K562 (cell line): ENCODE data around the gene TMEM184A. TPM values are rescaled to one million over a fixed set of nuclear protein-coding genes. Genes with fewer than 3 reads are reported as not detected.

Source experiments
- ATAC-seq: fragments of 200-7000 bp; cut with Tn5 transposase; 3 replicates; pipeline ENCODE4 v1.9.1; 2020; ENCODE audit warnings: moderate library complexity
- BruUV-seq: library from RNA; stranded (reverse); fragments of 400-500 nt; replicated peaks from 2 replicates; lab custom pipeline; 2021; lab: Mats Ljungman, UMichigan
- CTCF ChIA-PET: fragments of 300-600 bp; formaldehyde crosslinking; extraction: SDS; loops from one replicate; lab custom pipeline; 2021; ENCODE audit warnings: low intra/inter-chr PET ratio; lab: Yijun Ruan, JAX
- POLR2A ChIA-PET: fragments of 300-600, 350-650 bp; sonication (Branson Sonifier 250); formaldehyde crosslinking; extraction: SDS; loops from one replicate; lab custom pipeline; 2021; ENCODE audit warnings: antibody characterized with exemption, inconsistent platforms; lab: Yijun Ruan, JAX
- DNase-seq, 4 experiments: peaks; one replicate each; pipeline versions ENCODE4 v3.0.0 to v3.0.0-alpha.2; 2011 to 2018; ENCODE audit warnings: low spot score in 3 of 4, mixed read lengths in 3 of 4; ENCODE audit errors: extremely low read depth in 1 of 4
- FAIRE-seq: peaks from 2 replicates; lab custom pipeline; 2011; peaks lifted over from hg19 to GRCh38; lab: Jason Lieb, UNC
- H2AFZ ChIP-seq: 2 replicates; pipeline ENCODE4 v1.6.0; 2011; ENCODE audit warnings: low read depth, low read length, control low read depth, inconsistent platforms
- H3K27ac ChIP-seq: fragments of 200-600 bp; 3 replicates; pipeline ENCODE4 v1.8.0; 2011; ENCODE audit warnings: low read depth, mild to moderate bottlenecking, control low read depth, inconsistent platforms, low read length, moderate library complexity, mixed read lengths; ENCODE audit errors: extremely low read depth
- H3K27me3 ChIP-seq, 2 experiments: fragments of 300-600 bp in 1 of 2; 2 replicates in 1 of 2; 3 replicates in 1 of 2; pipeline versions ENCODE4 v1.6.0 to v1.8.0; 2011; ENCODE audit warnings: inconsistent platforms in 2 of 2, low read length in 2 of 2, mild to moderate bottlenecking in 1 of 2, mixed read lengths in 1 of 2, moderate library complexity in 1 of 2; ENCODE audit not compliant: control insufficient read depth in 2 of 2, insufficient read depth in 2 of 2
- H3K36me3 ChIP-seq: fragments of 300-600 bp; 3 replicates; pipeline ENCODE4 v1.8.0; 2011; ENCODE audit warnings: mild to moderate bottlenecking, low read length, inconsistent platforms; ENCODE audit not compliant: control insufficient read depth, insufficient read depth
- H3K4me1 ChIP-seq, 2 experiments: fragments of 200-600 bp in 1 of 2; replicated peaks in 1 of 2; 2 replicates in 1 of 2; 3 replicates in 1 of 2; pipeline versions ENCODE4 v1.5.1 to v1.8.0; 2011; ENCODE audit warnings: inconsistent platforms in 2 of 2, low read length in 2 of 2, mild to moderate bottlenecking in 1 of 2, mixed read lengths in 1 of 2, moderate library complexity in 1 of 2; ENCODE audit not compliant: control insufficient read depth in 2 of 2, insufficient read depth in 2 of 2
- H3K4me2 ChIP-seq: 2 replicates; pipeline ENCODE4 v1.6.1; 2011; ENCODE audit warnings: low read length, control low read depth, inconsistent platforms, mixed read lengths; ENCODE audit not compliant: insufficient read depth
- H3K4me3 ChIP-seq: fragments of 200-600 bp; sonication (generic), shearing (Covaris generic); 2 replicates; pipeline ENCODE4 v1.5.1; 2016; ENCODE audit warnings: control low read depth, inconsistent platforms
- H3K79me2 ChIP-seq: fragments of 200-600 bp; 3 replicates; pipeline ENCODE4 v1.8.0; 2011; ENCODE audit warnings: low read length, inconsistent platforms; ENCODE audit not compliant: control insufficient read depth, insufficient read depth
- H3K9ac ChIP-seq, 2 experiments: 2 replicates each; pipeline versions ENCODE4 v1.6.0 to v1.6.1; 2011; ENCODE audit warnings: low read depth in 2 of 2, low read length in 2 of 2, control low read depth in 1 of 2, inconsistent platforms in 1 of 2, mild to moderate bottlenecking in 1 of 2, mixed read lengths in 1 of 2; ENCODE audit not compliant: insufficient read depth in 1 of 2
- H3K9me1 ChIP-seq: one replicate; pipeline ENCODE4 v1.6.0; 2011; ENCODE audit warnings: inconsistent platforms, mild to moderate bottlenecking, low read length, moderate library complexity; ENCODE audit not compliant: control insufficient read depth, insufficient read depth
- H3K9me3 ChIP-seq: replicated peaks from 2 replicates; pipeline ENCODE4 v1.5.1; 2011; ENCODE audit warnings: low read depth, low read length, inconsistent platforms; ENCODE audit not compliant: control insufficient read depth, insufficient read depth
- H4K20me1 ChIP-seq: replicated peaks from 2 replicates; pipeline ENCODE4 v1.6.1; 2011; ENCODE audit warnings: low read length, inconsistent platforms, mixed read lengths; ENCODE audit not compliant: control insufficient read depth, insufficient read depth
- DDX20 ChIP-seq: fragments of 450-650 bp; IDR thresholded peaks from 2 replicates; pipeline ENCODE4 v1.6.1; 2016; ENCODE audit warnings: missing genetic modification characterization, low read depth, mild to moderate bottlenecking, missing compliant biosample characterization, moderate library complexity
- FOXK2 ChIP-seq, 2 experiments: fragments of 450-650 bp; IDR thresholded peaks in 1 of 2; conservative IDR thresholded peaks in 1 of 2; 2 replicates each; pipeline ENCODE4 v1.6.1; 2016; ENCODE audit warnings: low read depth in 2 of 2, mild to moderate bottlenecking in 1 of 2
- NCOA6 ChIP-seq: fragments of 450-650 bp; IDR thresholded peaks from 2 replicates; pipeline ENCODE4 v1.6.1; 2017; ENCODE audit warnings: mild to moderate bottlenecking
- POLR2G ChIP-seq: fragments of 200-400 bp; formaldehyde crosslinking; IDR thresholded peaks from 2 replicates; pipeline ENCODE4 v1.6.1; 2017; ENCODE audit warnings: low read depth, mild to moderate bottlenecking, antibody characterized with exemption, low read length, moderate library complexity
- SREBF2 ChIP-seq: sonication (generic); formaldehyde crosslinking; IDR thresholded peaks from 2 replicates; pipeline ENCODE4 v1.4.0; 2020; ENCODE audit warnings: mild to moderate bottlenecking, missing genetic modification reagents
- SRSF7 ChIP-seq: fragments of 200-400 bp; formaldehyde crosslinking; optimal IDR thresholded peaks from 2 replicates; pipeline ENCODE3; 2017; ENCODE audit warnings: mild to moderate bottlenecking, low read depth, low read length
- USF1 ChIP-seq: sonication (generic); formaldehyde crosslinking; IDR thresholded peaks from 2 replicates; pipeline ENCODE4 v1.9.0; 2022; ENCODE audit warnings: mild to moderate bottlenecking, missing genetic modification reagents
- ZNF408 ChIP-seq: fragments of 250-450 bp; sonication (Bioruptor Pico); IDR thresholded peaks from 2 replicates; pipeline ENCODE4 v1.4.0; 2020; ENCODE audit warnings: low read depth, mild to moderate bottlenecking, moderate library complexity
- ZNF436 ChIP-seq: fragments of 250-450, 450-650 bp; sonication (Bioruptor Pico); formaldehyde crosslinking; IDR thresholded peaks from 2 replicates; pipeline ENCODE4 v1.7.0; 2020; ENCODE audit warnings: mild to moderate bottlenecking
- ZNF592 ChIP-seq: fragments of 450-650 bp; IDR thresholded peaks from 2 replicates; pipeline ENCODE4 v1.6.1; 2017; ENCODE audit warnings: antibody characterized with exemption, mild to moderate bottlenecking
- ZNF77 ChIP-seq: fragments of 250-450 bp; sonication (Bioruptor Pico); IDR thresholded peaks from 2 replicates; pipeline ENCODE4 v1.5.0; 2020
- WGBS: fragments of 100-300 bp; shearing (Covaris generic); methylation state at CpG from one replicate; pipeline ENCODE4 v1.1.6; 2016; ENCODE audit warnings: low coverage, mixed read lengths; ENCODE audit not compliant: insufficient coverage; ENCODE audit errors: missing lambda C conversion rate; 5-methylcytosine and 5-hydroxymethylcytosine counted together
- in situ Hi-C: fragments of 300-500 bp; cut with MboI; formaldehyde crosslinking; loops from 4 replicates; pipeline ENCODE4 v1.15.0; 2018; ENCODE audit warnings: inconsistent platforms, mixed read lengths
- intact Hi-C: fragments of 100-400 bp; cut with micrococcal nuclease; formaldehyde crosslinking; loops from 2 replicates; pipeline ENCODE4 v1.14.2; 2022
- polyA plus RNA-seq, 8 experiments: library from polyadenylated mRNA; depleted of rRNA in 4 of 8; stranded (reverse) in 5 of 8; unstranded in 3 of 8; fragments of >200 nt; fragmentation: Nextera tagmentation in 2 of 8; fragmentation: Illumina TruSeq in 1 of 8; extraction: Ambion mirVana in 2 of 8; extraction: Trizol in 1 of 8; gene quantifications; 2 replicates each; pipeline versions ENCODE4 v1.2.1 to v1.2.3, GENCODE V29; 2011 to 2014; ENCODE audit warnings: inconsistent platforms in 1 of 8, missing spikeins in 1 of 8
- total RNA-seq, 7 experiments: library from RNA; depleted of rRNA in 6 of 7; stranded (reverse); fragments of >200 nt in 6 of 7; fragmentation: Illumina TruSeq in 2 of 7; extraction: Trizol in 2 of 7; gene quantifications; 2 replicates each; pipeline versions ENCODE4 v1.2.1 to v1.2.3, GENCODE V29; 2011 to 2021; ENCODE audit warnings: low replicate concordance in 1 of 7

TMEM184A gene
- total and polyA plus RNA-seq, 9 of the 15 experiments (the other 6 are each of a cell fraction or from before 2014, with no cell fraction given): 0.10 to 0.18 (median 0.11) TPM; not detected in 6

GRCh38 chr7:1567896-1568510 is 12.0 kb upstream of the TMEM184A start:
- no peak overlapping the region; the same call in 1 of the 2 replicates for H3K4me3 ChIP-seq
- H3K9me1 ChIP-seq: no peaks in the 10 kb centered on the region
- no peaks in the 10 kb centered on the region for H3K9me3 ChIP-seq
- TF ChIP-seq FOXK2 (conservative IDR thresholded peaks at IDR 0.05 in 1 of 2, IDR thresholded peaks at IDR 0.05 in 1 of 2; ENCODE audit: low read depth in 2 of 2) (no peak), SREBF2 (CRISPR knock-in tag) (no peak), POLR2G (no peak), SRSF7 (no peak), USF1 (CRISPR knock-in tag) (no peak), ZNF77 (CRISPR knock-in tag) (no peak), ZNF436 (CRISPR knock-in tag) (no peak), DDX20 (no peak), ZNF408 (CRISPR knock-in tag) (no peak), ZNF592 (no peak), NCOA6 (no peak)
- H3K36me3 ChIP-seq: peaks cover 30% of the 10 kb centered on the region; the same call in 2 of the 3 replicates
- 75% methylated on average over 17 of the region's 17 CpGs for WGBS
- H3K4me1 ChIP-seq: peaks cover 33 to 63% of the 10 kb centered on the region in 2 experiments; a peak in 4 of 5 replicates
- DNase-seq (no peak), FAIRE-seq (no peak), ATAC-seq (no peak)
- ChIA-PET POLR2A (interaction anchor here (0.7 kb wide), 1 partner anchor 15 kb away, joined by 3 read pairs; no protein-coding TSS in a partner anchor), CTCF (no interaction called here)
- peak overlapping the region; percentile 39 to 99 for H3K9ac ChIP-seq
- peak overlapping the region; percentile 56 for H3K27ac ChIP-seq
- peaks cover 44% of the 10 kb centered on the region for H3K79me2 ChIP-seq
- in situ Hi-C loops (no loop called here), intact Hi-C loops (no loop called here)
- H4K20me1 ChIP-seq: no peaks in the 10 kb centered on the region
- H2AFZ ChIP-seq: no peak overlapping the region
- H3K27me3 ChIP-seq: no peaks in the 10 kb centered on the region
- peak overlapping the region; percentile 56; the same call in 1 of the 2 replicates for H3K4me2 ChIP-seq
- no TSS peak for BruUV-seq
